Hepatocyte (in vitro differentiated cells): ENCODE data around the gene TREML2.

Experiments
- EZH2 ChIP-seq: fragments of 200-600 bp; sonication (generic); IDR thresholded peaks from 2 replicates; pipeline ENCODE4 v1.6.1; 2016; ENCODE audit warnings: antibody characterized with exemption, mild to moderate bottlenecking, borderline replicate concordance
- TF ChIP-seq, protein P1 (sequence below): fragments of 200-600 bp; sonication (generic); IDR thresholded peaks from 2 replicates; pipeline ENCODE4 v1.5.1; 2016; ENCODE audit warnings: antibody characterized with exemption, mild to moderate bottlenecking; ENCODE audit not compliant: poor library complexity

DNA sequence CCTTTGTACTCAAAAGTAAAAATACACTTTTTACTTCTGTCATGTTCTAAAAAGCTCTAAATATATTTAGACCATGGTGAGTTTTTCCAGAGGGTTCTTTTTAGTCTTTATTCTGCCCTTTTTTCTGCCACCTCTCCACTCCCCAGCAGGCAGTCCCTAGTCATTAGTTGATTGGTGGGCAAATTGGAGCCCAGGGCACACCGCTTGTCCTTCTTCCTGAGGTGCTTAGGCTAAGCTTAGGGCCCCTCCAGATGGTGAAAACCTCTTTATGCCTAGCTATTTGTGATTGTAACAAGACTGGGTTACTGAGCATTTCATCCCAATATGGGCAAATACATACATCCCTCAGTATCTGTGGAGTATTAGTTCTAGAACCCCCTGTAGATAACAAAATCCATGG, 53.0 kb downstream of the TREML2 start:
- TF ChIP-seq, protein P1, sequence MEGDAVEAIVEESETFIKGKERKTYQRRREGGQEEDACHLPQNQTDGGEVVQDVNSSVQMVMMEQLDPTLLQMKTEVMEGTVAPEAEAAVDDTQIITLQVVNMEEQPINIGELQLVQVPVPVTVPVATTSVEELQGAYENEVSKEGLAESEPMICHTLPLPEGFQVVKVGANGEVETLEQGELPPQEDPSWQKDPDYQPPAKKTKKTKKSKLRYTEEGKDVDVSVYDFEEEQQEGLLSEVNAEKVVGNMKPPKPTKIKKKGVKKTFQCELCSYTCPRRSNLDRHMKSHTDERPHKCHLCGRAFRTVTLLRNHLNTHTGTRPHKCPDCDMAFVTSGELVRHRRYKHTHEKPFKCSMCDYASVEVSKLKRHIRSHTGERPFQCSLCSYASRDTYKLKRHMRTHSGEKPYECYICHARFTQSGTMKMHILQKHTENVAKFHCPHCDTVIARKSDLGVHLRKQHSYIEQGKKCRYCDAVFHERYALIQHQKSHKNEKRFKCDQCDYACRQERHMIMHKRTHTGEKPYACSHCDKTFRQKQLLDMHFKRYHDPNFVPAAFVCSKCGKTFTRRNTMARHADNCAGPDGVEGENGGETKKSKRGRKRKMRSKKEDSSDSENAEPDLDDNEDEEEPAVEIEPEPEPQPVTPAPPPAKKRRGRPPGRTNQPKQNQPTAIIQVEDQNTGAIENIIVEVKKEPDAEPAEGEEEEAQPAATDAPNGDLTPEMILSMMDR = no peak
- TF ChIP-seq EZH2 = no peak
